SK-N-SH treated with all-trans-retinoic acid at 6 μM for 48 hours (cell line): ENCODE results near the gene PRSS38.

Source experiments
- ATAC-seq: fragments of 200-7000 bp; cut with Tn5 transposase; 3 replicates; pipeline ENCODE4 v1.9.1; 2020; ENCODE audit warnings: mild to moderate bottlenecking, moderate library complexity
- ARNTL ChIP-seq: fragments of 450-650 bp; formaldehyde crosslinking; IDR thresholded peaks from 2 replicates; pipeline ENCODE4 v1.5.0; 2020; ENCODE audit warnings: low read depth, mild to moderate bottlenecking, moderate library complexity, borderline replicate concordance
- BACH2 ChIP-seq: fragments of 250-450 bp; sonication (Bioruptor Pico); IDR thresholded peaks from 2 replicates; pipeline ENCODE4 v1.9.0; 2021; ENCODE audit warnings: mild to moderate bottlenecking, borderline replicate concordance
- CREB5 ChIP-seq: fragments of 250-450 bp; sonication (Bioruptor Pico); IDR thresholded peaks from 2 replicates; pipeline ENCODE4 v1.5.1; 2020; ENCODE audit warnings: low read depth, mild to moderate bottlenecking, moderate library complexity
- CSDC2 ChIP-seq: fragments of 250-450 bp; sonication (Bioruptor Pico); IDR thresholded peaks from 2 replicates; pipeline ENCODE4 v1.5.0; 2020; ENCODE audit warnings: mild to moderate bottlenecking, moderate library complexity
- CSRNP3 ChIP-seq: fragments of 250-450 bp; sonication (Bioruptor Pico); IDR thresholded peaks from 2 replicates; pipeline ENCODE4 v1.5.1; 2021; ENCODE audit warnings: mild to moderate bottlenecking, moderate library complexity
- ESRRG ChIP-seq: fragments of 250-450 bp; sonication (Bioruptor Pico); IDR thresholded peaks from 2 replicates; pipeline ENCODE4 v1.6.1; 2021; ENCODE audit warnings: mild to moderate bottlenecking
- GLIS3 ChIP-seq: fragments of 250-450 bp; sonication (Bioruptor Pico); IDR thresholded peaks from 2 replicates; pipeline ENCODE4 v1.5.0; 2020; ENCODE audit warnings: mild to moderate bottlenecking, moderate library complexity
- ISL1 ChIP-seq: fragments of 250-450 bp; sonication (Bioruptor Pico); IDR thresholded peaks from 2 replicates; pipeline ENCODE4 v2.1.2; 2022; ENCODE audit warnings: mild to moderate bottlenecking, moderate library complexity
- OSR1 ChIP-seq: fragments of 250-450 bp; sonication (Bioruptor Pico); IDR thresholded peaks from 2 replicates; pipeline ENCODE4 v1.8.0; 2022; ENCODE audit warnings: moderate library complexity, mild to moderate bottlenecking, inconsistent platforms
- POU6F1 ChIP-seq: fragments of 250-450 bp; sonication (Bioruptor Pico); IDR thresholded peaks from 2 replicates; pipeline ENCODE4 v1.8.0; 2021; ENCODE audit warnings: low read depth, mild to moderate bottlenecking, moderate library complexity, borderline replicate concordance
- PPARA ChIP-seq: fragments of 250-450 bp; sonication (Bioruptor Pico); IDR thresholded peaks from 2 replicates; pipeline ENCODE4 v1.5.0; 2020; ENCODE audit warnings: mild to moderate bottlenecking, borderline replicate concordance
- RARB ChIP-seq: fragments of 250-450 bp; sonication (Bioruptor Pico); IDR thresholded peaks from 2 replicates; pipeline ENCODE4 v1.8.0; 2021; ENCODE audit warnings: mild to moderate bottlenecking, moderate library complexity
- SNAI2 ChIP-seq: fragments of 250-450 bp; sonication (Bioruptor Pico); IDR thresholded peaks from 2 replicates; pipeline ENCODE4 v1.5.0; 2020; ENCODE audit warnings: mild to moderate bottlenecking, moderate library complexity
- TCF4 ChIP-seq: fragments of 250-450 bp; sonication (Bioruptor Pico); IDR thresholded peaks from 2 replicates; pipeline ENCODE4 v1.8.0; 2021; ENCODE audit warnings: mild to moderate bottlenecking, moderate library complexity, borderline replicate concordance
- TOX ChIP-seq: fragments of 250-450 bp; sonication (Bioruptor Pico); IDR thresholded peaks from 2 replicates; pipeline ENCODE4 v1.8.0; 2021; ENCODE audit warnings: mild to moderate bottlenecking, moderate library complexity, borderline replicate concordance
- TSHZ2 ChIP-seq: fragments of 250-450 bp; sonication (Bioruptor Pico); IDR thresholded peaks from 2 replicates; pipeline ENCODE4 v1.5.0; 2020; ENCODE audit warnings: mild to moderate bottlenecking, moderate library complexity
- ZC3H10 ChIP-seq: fragments of 250-450 bp; sonication (Bioruptor Pico); IDR thresholded peaks from 2 replicates; pipeline ENCODE4 v1.5.1; 2021; ENCODE audit warnings: mild to moderate bottlenecking, moderate library complexity
- ZFP3 ChIP-seq: fragments of 250-450 bp; sonication (Bioruptor Pico); IDR thresholded peaks from 2 replicates; pipeline ENCODE4 v1.5.0; 2020; ENCODE audit warnings: mild to moderate bottlenecking, moderate library complexity
- ZFP30 ChIP-seq: fragments of 450-650 bp; formaldehyde crosslinking; IDR thresholded peaks from 2 replicates; pipeline ENCODE4 v1.5.0; 2022; ENCODE audit warnings: mild to moderate bottlenecking, moderate library complexity
- ZNF565 ChIP-seq: fragments of 450-650 bp; formaldehyde crosslinking; conservative IDR thresholded peaks from 2 replicates; pipeline ENCODE4 v1.5.0; 2020; ENCODE audit warnings: low read depth, mild to moderate bottlenecking, moderate library complexity
- ZNF70 ChIP-seq: fragments of 450-650 bp; formaldehyde crosslinking; IDR thresholded peaks from 2 replicates; pipeline ENCODE4 v1.5.0; 2020; ENCODE audit warnings: mild to moderate bottlenecking, moderate library complexity
- ZNF8 ChIP-seq: fragments of 450-650 bp; formaldehyde crosslinking; IDR thresholded peaks from 2 replicates; pipeline ENCODE4 v1.5.0; 2020; ENCODE audit warnings: mild to moderate bottlenecking, moderate library complexity

The PRSS38 gene

GRCh38 chr1:227766653-227767277, 48.7 kb upstream of the PRSS38 start:
- ATAC-seq = no peak
- no peak for TF ChIP-seq ISL1 (CRISPR knock-in tag)
- no peak for TF ChIP-seq CSRNP3 (CRISPR knock-in tag)
- TF ChIP-seq ZFP30 (CRISPR knock-in tag) = no peak

- no peak for TF ChIP-seq CREB5 (CRISPR knock-in tag)
- no peak for TF ChIP-seq TCF4
- TF ChIP-seq TSHZ2 = no peak
- no peak for TF ChIP-seq ZFP30 (CRISPR knock-in tag)
- TF ChIP-seq ZNF8 = no peak
- no peak for TF ChIP-seq ZNF70
- TF ChIP-seq ZFP3 = no peak
- no peak for TF ChIP-seq ISL1 (CRISPR knock-in tag)
- TF ChIP-seq ZC3H10 = no peak
- TF ChIP-seq ZNF565 (CRISPR knock-in tag) = no peak
- TF ChIP-seq POU6F1 (CRISPR knock-in tag) = no peak
- no peak for TF ChIP-seq CSRNP3 (CRISPR knock-in tag)
- no peak for TF ChIP-seq ARNTL
- no peak for TF ChIP-seq BACH2 (CRISPR knock-in tag)
- TF ChIP-seq SNAI2 (CRISPR knock-in tag) = no peak
- TF ChIP-seq, all 23 proteins: peak for 0
- no peak for ATAC-seq
Observed at GRCh38 chr1:227767401-227768124, 47.9 kb upstream of the PRSS38 start.

GRCh38 chr1:227768125-227768439, 47.4 kb upstream of the PRSS38 start:
- ATAC-seq = no peak
- TF ChIP-seq TCF4 (no peak), BACH2 (CRISPR knock-in tag) (no peak), PPARA (CRISPR knock-in tag) (no peak), ZNF8 (no peak), ISL1 (CRISPR knock-in tag) (no peak), ESRRG (CRISPR knock-in tag) (no peak), OSR1 (CRISPR knock-in tag) (no peak), ZNF565 (CRISPR knock-in tag) (no peak), ZFP3 (no peak), SNAI2 (CRISPR knock-in tag) (no peak), ZFP30 (CRISPR knock-in tag) (no peak), TOX (CRISPR knock-in tag) (no peak), GLIS3 (CRISPR knock-in tag) (no peak), CREB5 (CRISPR knock-in tag) (no peak), RARB (CRISPR knock-in tag) (no peak), ARNTL (no peak), ZNF70 (no peak), TSHZ2 (no peak), CSDC2 (no peak)
